Colonic mucosa (tissue), 4 donors: Measurements from ENCODE around the gene TFPI2. TPM values are rescaled to one million over a fixed set of nuclear protein-coding genes. Genes with fewer than 3 reads are reported as not detected.
A peak's percentile ranks its signal among the peaks of the same experiment; 100 is the strongest.

Experiments
- DNase-seq: peaks from one replicate; pipeline ENCODE4 v3.0.0-alpha.2; 2020
- H3K27ac ChIP-seq: fragments of 200-600 bp; one replicate; pipeline ENCODE4 v1.8.0; 2021
- H3K27me3 ChIP-seq: fragments of 200-600 bp; one replicate; pipeline ENCODE4 v1.8.0; 2021
- H3K36me3 ChIP-seq: fragments of 200-600 bp; one replicate; pipeline ENCODE4 v1.8.0; 2021
- H3K4me1 ChIP-seq: fragments of 200-600 bp; one replicate; pipeline ENCODE4 v1.8.0; 2021; ENCODE audit warnings: mild to moderate bottlenecking
- H3K4me3 ChIP-seq: fragments of 200-600 bp; one replicate; pipeline ENCODE4 v1.8.0; 2021
- H3K9ac ChIP-seq, 2 donors: one replicate each; pipeline ENCODE4 v1.7.0; 2013; ENCODE audit warnings: control low read depth in 2 of 2, low read depth in 2 of 2, low read length in 2 of 2
- H3K9me3 ChIP-seq: fragments of 200-600 bp; one replicate; pipeline ENCODE4 v1.8.0; 2021
- CTCF ChIP-seq: fragments of 200-600 bp; IDR thresholded peaks from one replicate; pipeline ENCODE4 v1.8.0; 2022; ENCODE audit warnings: antibody characterized with exemption, mild to moderate bottlenecking
- intact Hi-C: fragments of 100-400 bp; cut with DNase I; formaldehyde crosslinking; loops from one replicate; pipeline ENCODE4 v1.14.1; 2022
- total RNA-seq, 2 donors: library from RNA; stranded (reverse); fragmentation: NEBNext Ultra II Directional in 1 of 2; extraction: Animal tissue kit (Norgen Biotek cat#: 25700) in 1 of 2; gene quantifications; one replicate each; pipeline ENCODE4 v1.2.1, GENCODE V29; 2021
- donor health status: healthy.
- donor health status: DM: no; HTN: no; CAD: no.
- donor health status: DM: no; HTN: no; CAD: no.

Gene TFPI2
- total RNA-seq, 2 donors from 2014 or later: 0.30 to 1.6 TPM

DNA sequence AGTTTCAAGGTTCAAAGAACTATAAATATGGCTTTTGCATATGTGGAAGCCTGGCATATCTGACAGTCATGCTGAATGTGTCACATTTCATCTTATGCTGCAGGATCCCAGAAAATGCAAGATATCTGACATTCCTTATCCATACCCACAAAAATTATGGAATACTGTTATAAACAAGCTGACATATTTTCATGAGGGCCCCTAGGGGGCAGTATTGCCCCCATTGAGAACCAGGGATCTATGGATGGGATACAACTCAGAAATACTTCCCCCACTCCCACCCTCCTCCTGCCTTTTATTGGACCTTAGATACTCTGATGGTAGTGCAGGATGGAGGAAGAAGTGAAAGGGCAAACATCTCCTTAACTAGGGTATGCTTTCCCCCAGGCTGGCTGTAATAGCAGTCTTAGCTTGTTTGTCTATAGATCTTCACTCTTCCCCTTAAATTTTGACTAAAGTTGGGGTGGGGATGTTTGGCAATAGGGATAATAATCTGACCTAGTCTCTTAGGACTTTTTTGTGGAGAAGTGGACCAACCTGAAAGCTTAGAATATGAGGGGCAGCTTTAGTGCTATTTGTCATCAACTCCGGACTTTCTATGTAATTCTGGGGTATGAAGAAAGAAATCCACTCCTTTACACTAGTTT is 12.3 kb upstream of the TFPI2 start:
- intact Hi-C loops: loop anchor here (5.0 kb wide), 1 partner anchor 184 kb away; no protein-coding TSS in a partner anchor
- Histone ChIP-seq H3K9me3 (no peaks in the 10 kb centered on the region), H3K4me1 (no peaks in the 10 kb centered on the region), H3K36me3 (no peaks in the 10 kb centered on the region), H3K27me3 (no peaks in the 10 kb centered on the region), H3K4me3 (no peak overlapping the region), H3K27ac (no peak overlapping the region), H3K9ac (no peak overlapping the region)
- DNase-seq: peak; percentile 23
- TF ChIP-seq CTCF: peak; percentile 59

GRCh38 chr7:93897680-93898079 is 7.1 kb upstream of the TFPI2 start:
- Histone ChIP-seq H3K4me3 (no peak overlapping the region), H3K36me3 (no peaks in the 10 kb centered on the region), H3K27ac (no peak overlapping the region), H3K27me3 (no peaks in the 10 kb centered on the region), H3K9me3 (no peaks in the 10 kb centered on the region), H3K4me1 (no peaks in the 10 kb centered on the region), H3K9ac (no peak overlapping the region)
- intact Hi-C loops: no loop called here
- no peak for TF ChIP-seq CTCF
- DNase-seq: no peak

- H3K9ac ChIP-seq: no peak overlapping the region
- no peak overlapping the region for H3K27ac ChIP-seq
- H3K36me3 ChIP-seq: no peaks in the 10 kb centered on the region
- DNase-seq: no peak
- TF ChIP-seq CTCF: no peak
- no peaks in the 10 kb centered on the region for H3K4me1 ChIP-seq
- intact Hi-C loops: no loop called here
- H3K27me3 ChIP-seq: peaks cover 3% of the 10 kb centered on the region
- no peak overlapping the region for H3K4me3 ChIP-seq
- H3K9me3 ChIP-seq: no peaks in the 10 kb centered on the region
Observed at GRCh38 chr7:93895859-93896600, 5.5 kb upstream of the TFPI2 start.

DNA sequence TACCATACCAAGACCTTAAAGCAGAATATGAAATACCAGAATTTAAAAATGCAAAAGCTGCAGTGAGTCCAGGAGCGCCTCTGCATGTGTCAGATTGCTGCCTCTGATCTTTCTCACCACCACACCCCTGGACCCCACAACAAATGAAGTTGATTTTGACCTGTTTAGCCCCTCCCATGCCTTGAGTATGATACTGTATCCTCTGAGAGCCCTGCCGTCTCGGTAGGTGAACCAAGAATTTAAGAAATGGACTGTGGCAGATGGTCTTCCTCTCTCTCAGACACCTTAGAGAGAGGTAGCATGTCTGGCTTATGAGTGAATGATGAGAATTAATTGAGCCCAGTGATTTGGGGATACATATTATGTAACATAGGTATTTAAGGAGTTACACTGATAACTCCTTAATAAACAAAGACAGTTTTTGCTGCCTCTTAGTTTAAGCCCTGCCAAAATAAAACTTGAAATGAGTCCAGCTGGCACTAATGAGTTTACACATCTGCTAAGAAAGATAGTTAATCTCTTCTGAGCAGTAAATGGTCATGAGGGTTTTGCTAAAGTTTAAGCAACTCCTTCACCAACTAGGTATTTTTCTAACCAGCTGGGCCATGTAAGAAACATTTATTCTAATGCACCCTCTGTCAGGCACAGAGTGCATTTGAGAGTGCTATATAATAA is 4.5 kb upstream of the TFPI2 start:
- Histone ChIP-seq H3K9ac (no peak overlapping the region), H3K4me3 (no peak overlapping the region), H3K27ac (no peak overlapping the region), H3K4me1 (no peaks in the 10 kb centered on the region), H3K36me3 (no peaks in the 10 kb centered on the region), H3K9me3 (no peaks in the 10 kb centered on the region), H3K27me3 (peaks cover 9% of the 10 kb centered on the region)
- intact Hi-C loops: no loop called here
- no peak for TF ChIP-seq CTCF
- DNase-seq: no peak

DNA sequence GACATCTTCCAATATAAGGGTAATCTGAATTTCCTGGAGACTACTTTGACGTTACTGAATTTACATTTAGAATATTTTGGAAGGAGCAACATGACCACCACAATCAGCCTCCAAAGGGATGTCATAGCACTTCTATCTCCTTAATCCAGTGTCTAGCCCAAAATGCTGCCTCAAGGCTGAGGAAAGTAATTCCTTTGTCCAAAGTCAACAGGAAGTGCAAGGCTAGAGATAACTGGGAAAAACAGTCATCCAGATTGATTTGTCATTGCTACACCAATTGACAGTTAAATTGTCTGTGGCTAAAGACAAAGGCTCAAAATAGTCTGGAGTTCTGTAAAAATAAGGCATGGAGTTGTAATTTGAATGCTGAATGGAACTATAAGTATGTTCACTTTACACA is 3.9 kb upstream of the TFPI2 start:
- no peak for TF ChIP-seq CTCF

More for the DNA sequence above, 3.9 kb upstream of the TFPI2 start:
- Histone ChIP-seq H3K4me1 (no peaks in the 10 kb centered on the region), H3K27ac (no peak overlapping the region), H3K4me3 (no peak overlapping the region), H3K9me3 (no peaks in the 10 kb centered on the region), H3K9ac (no peak overlapping the region), H3K27me3 (peaks cover 16% of the 10 kb centered on the region), H3K36me3 (no peaks in the 10 kb centered on the region)
- DNase-seq: no peak
- intact Hi-C loops: no loop called here
